ENCODE data around the gene NOC2L.
"Not testable (repeated sequence)": the region's sequence is repeated elsewhere in the genome, so short reads cannot be mapped to it uniquely, and the experiment has no call there.

Gene NOC2L

GRCh38 chr1:993379-993995, 34.4 kb upstream of the NOC2L start:
- no peak for DNase-seq (ENCODE audit: low read depth)

- no peak for DNase-seq (ENCODE audit: low read depth)
These were observed 33.3 kb upstream of the NOC2L start for GRCh38 chr1:992362-992761.

- no peak for DNase-seq (ENCODE audit: low read depth)
These were observed 32.8 kb upstream of the NOC2L start for GRCh38 chr1:991895-992294.

- not testable (repeated sequence) for DNase-seq (ENCODE audit: low read depth)
These were observed 32.2 kb upstream of the NOC2L start for GRCh38 chr1:991275-991674.

- not testable (repeated sequence) for DNase-seq (ENCODE audit: low read depth)
These were observed 29.0 kb upstream of the NOC2L start for GRCh38 chr1:988061-988460.

- DNase-seq (ENCODE audit: low read depth) = no peak
These were observed 26.1 kb upstream of the NOC2L start for GRCh38 chr1:985126-985525.

GRCh38 chr1:984476-984814, 25.4 kb upstream of the NOC2L start:
- DNase-seq (ENCODE audit: low read depth) = no peak

GRCh38 chr1:983798-984475, 24.9 kb upstream of the NOC2L start:
- DNase-seq (ENCODE audit: low read depth) = peak; percentile 52

GRCh38 chr1:982765-983436, 23.8 kb upstream of the NOC2L start:
- DNase-seq (ENCODE audit: low read depth) = no peak

GRCh38 chr1:981955-982558, 23.0 kb upstream of the NOC2L start, which contains the start of gene PERM1:
TSS of gene PERM1 (minus strand) at chr1:982093. CDS start at chr1:981029, 1,064 bp downstream.
- DNase-seq (ENCODE audit: low read depth) = no peak

GRCh38 chr1:981491-981954, 22.5 kb upstream of the NOC2L start:
- DNase-seq (ENCODE audit: low read depth) = no peak

- DNase-seq (ENCODE audit: low read depth) = no peak
These were observed 21.7 kb upstream of the NOC2L start for GRCh38 chr1:980602-981395.

GRCh38 chr1:980137-980571, 21.1 kb upstream of the NOC2L start:
- no peak for DNase-seq (ENCODE audit: low read depth)

GRCh38 chr1:979744-980072, 20.7 kb upstream of the NOC2L start:
- no peak for DNase-seq (ENCODE audit: low read depth)

- no peak for DNase-seq (ENCODE audit: low read depth)
These were observed 20.0 kb upstream of the NOC2L start for GRCh38 chr1:978835-979743.

- no peak for DNase-seq (ENCODE audit: low read depth)
These were observed 19.2 kb upstream of the NOC2L start for GRCh38 chr1:978069-978834.

- DNase-seq (ENCODE audit: low read depth) = not testable (repeated sequence)
These were observed 17.7 kb upstream of the NOC2L start for GRCh38 chr1:976791-977190.

- peak; percentile 60 for DNase-seq (ENCODE audit: low read depth)
These were observed 17.0 kb upstream of the NOC2L start for GRCh38 chr1:975896-976683.

- DNase-seq (ENCODE audit: low read depth) = no peak
These were observed 16.3 kb upstream of the NOC2L start for GRCh38 chr1:975365-975764.

Data from activated T-cell treated with anti-CD3 and anti-CD28 coated beads for 1 hour (primary cell).